ENCODE data around the gene DNAH8.

DNAH8 gene

GRCh38 chr6:38789256-38789655 is 74.1 kb downstream of the DNAH8 start:
- H4K20me1 ChIP-seq (ENCODE audit: control insufficient read depth, insufficient read depth, low read depth, low read length) = no peaks in the 10 kb centered on the region
- TF ChIP-seq EZH2phosphoT487 (IDR thresholded peaks at IDR 0.05; ENCODE audit: borderline replicate concordance, low read length) = no peak
- TF ChIP-seq, protein P1, sequence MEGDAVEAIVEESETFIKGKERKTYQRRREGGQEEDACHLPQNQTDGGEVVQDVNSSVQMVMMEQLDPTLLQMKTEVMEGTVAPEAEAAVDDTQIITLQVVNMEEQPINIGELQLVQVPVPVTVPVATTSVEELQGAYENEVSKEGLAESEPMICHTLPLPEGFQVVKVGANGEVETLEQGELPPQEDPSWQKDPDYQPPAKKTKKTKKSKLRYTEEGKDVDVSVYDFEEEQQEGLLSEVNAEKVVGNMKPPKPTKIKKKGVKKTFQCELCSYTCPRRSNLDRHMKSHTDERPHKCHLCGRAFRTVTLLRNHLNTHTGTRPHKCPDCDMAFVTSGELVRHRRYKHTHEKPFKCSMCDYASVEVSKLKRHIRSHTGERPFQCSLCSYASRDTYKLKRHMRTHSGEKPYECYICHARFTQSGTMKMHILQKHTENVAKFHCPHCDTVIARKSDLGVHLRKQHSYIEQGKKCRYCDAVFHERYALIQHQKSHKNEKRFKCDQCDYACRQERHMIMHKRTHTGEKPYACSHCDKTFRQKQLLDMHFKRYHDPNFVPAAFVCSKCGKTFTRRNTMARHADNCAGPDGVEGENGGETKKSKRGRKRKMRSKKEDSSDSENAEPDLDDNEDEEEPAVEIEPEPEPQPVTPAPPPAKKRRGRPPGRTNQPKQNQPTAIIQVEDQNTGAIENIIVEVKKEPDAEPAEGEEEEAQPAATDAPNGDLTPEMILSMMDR (IDR thresholded peaks at IDR 0.05; ENCODE audit: low read depth, low read length, poor library complexity, severe bottlenecking) = no peak
- H3K27ac ChIP-seq (ENCODE audit: low read depth, low read length) = no peak overlapping the region
- no peaks in the 10 kb centered on the region for H3K79me2 ChIP-seq (ENCODE audit: control insufficient read depth, low read length)
- H3K4me2 ChIP-seq (ENCODE audit: low read length) = no peak overlapping the region
- H3K4me3 ChIP-seq (ENCODE audit: low read length) = no peak overlapping the region
- H3K4me1 ChIP-seq (ENCODE audit: control insufficient read depth, low read length) = peaks cover 27% of the 10 kb centered on the region
- no peaks in the 10 kb centered on the region for H3K36me3 ChIP-seq (ENCODE audit: control insufficient read depth, low read length)
- H3K27me3 ChIP-seq (ENCODE audit: control insufficient read depth, low read length) = no peaks in the 10 kb centered on the region
- H3F3A ChIP-seq (ENCODE audit: control insufficient read depth, insufficient read depth) = no peaks in the 10 kb centered on the region
- H3K9me3 ChIP-seq (ENCODE audit: control insufficient read depth, insufficient read depth, low read length) = no peaks in the 10 kb centered on the region
- H3K9me2 ChIP-seq (replicated peaks; ENCODE audit: control insufficient read depth, low read length) = no peaks in the 10 kb centered on the region

- Histone ChIP-seq H3K9me2 (replicated peaks; ENCODE audit: control insufficient read depth, low read length) (no peaks in the 10 kb centered on the region), H3K9me3 (ENCODE audit: control insufficient read depth, insufficient read depth, low read length) (no peaks in the 10 kb centered on the region), H4K20me1 (ENCODE audit: control insufficient read depth, insufficient read depth, low read depth, low read length) (no peaks in the 10 kb centered on the region), H3K79me2 (ENCODE audit: control insufficient read depth, low read length) (no peaks in the 10 kb centered on the region), H3K4me3 (ENCODE audit: low read length) (no peak overlapping the region), H3K36me3 (ENCODE audit: control insufficient read depth, low read length) (no peaks in the 10 kb centered on the region), H3K4me1 (ENCODE audit: control insufficient read depth, low read length) (peaks cover 3% of the 10 kb centered on the region; the same call in 1 of the 2 replicates), H3K27me3 (ENCODE audit: control insufficient read depth, low read length) (no peaks in the 10 kb centered on the region), H3F3A (ENCODE audit: control insufficient read depth, insufficient read depth) (no peaks in the 10 kb centered on the region), H3K4me2 (ENCODE audit: low read length) (no peak overlapping the region), H3K27ac (ENCODE audit: low read depth, low read length) (no peak overlapping the region)
- TF ChIP-seq, protein P1 (IDR thresholded peaks at IDR 0.05; ENCODE audit: low read depth, low read length, poor library complexity, severe bottlenecking) = no peak
- no peak for TF ChIP-seq EZH2phosphoT487 (IDR thresholded peaks at IDR 0.05; ENCODE audit: borderline replicate concordance, low read length)
Observed at GRCh38 chr6:38792356-38792755, 77.2 kb downstream of the DNAH8 start.

GRCh38 chr6:38794682-38795081 is 79.6 kb downstream of the DNAH8 start:
- Histone ChIP-seq H3K27ac (ENCODE audit: low read depth, low read length) (no peak overlapping the region), H3K9me2 (replicated peaks; ENCODE audit: control insufficient read depth, low read length) (no peaks in the 10 kb centered on the region), H3K4me3 (ENCODE audit: low read length) (no peak overlapping the region), H3K36me3 (ENCODE audit: control insufficient read depth, low read length) (no peaks in the 10 kb centered on the region), H4K20me1 (ENCODE audit: control insufficient read depth, insufficient read depth, low read depth, low read length) (no peaks in the 10 kb centered on the region), H3K27me3 (ENCODE audit: control insufficient read depth, low read length) (no peaks in the 10 kb centered on the region), H3F3A (ENCODE audit: control insufficient read depth, insufficient read depth) (no peaks in the 10 kb centered on the region), H3K4me1 (ENCODE audit: control insufficient read depth, low read length) (peaks cover under 1% of the 10 kb centered on the region; the same call in 1 of the 2 replicates), H3K4me2 (ENCODE audit: low read length) (no peak overlapping the region), H3K79me2 (ENCODE audit: control insufficient read depth, low read length) (no peaks in the 10 kb centered on the region), H3K9me3 (ENCODE audit: control insufficient read depth, insufficient read depth, low read length) (no peaks in the 10 kb centered on the region)
- TF ChIP-seq EZH2phosphoT487 (IDR thresholded peaks at IDR 0.05; ENCODE audit: borderline replicate concordance, low read length) = no peak
- TF ChIP-seq, protein P1 (IDR thresholded peaks at IDR 0.05; ENCODE audit: low read depth, low read length, poor library complexity, severe bottlenecking) = no peak
